C4-2B (cell line): Measurements from ENCODE around the gene BHLHE40.

Source experiments
- H3K27ac ChIP-seq: fragments of 450-650 bp; 2 replicates; pipeline ENCODE4 v1.5.1; 2017
- ZFX ChIP-seq: fragments of 450-650 bp; IDR thresholded peaks from 2 replicates; pipeline ENCODE4 v1.6.1; 2017
- TF ChIP-seq, protein P1 (sequence below): fragments of 450-650 bp; conservative IDR thresholded peaks from 2 replicates; pipeline ENCODE4 v1.5.1; 2017; ENCODE audit warnings: mild to moderate bottlenecking

Gene BHLHE40

DNA sequence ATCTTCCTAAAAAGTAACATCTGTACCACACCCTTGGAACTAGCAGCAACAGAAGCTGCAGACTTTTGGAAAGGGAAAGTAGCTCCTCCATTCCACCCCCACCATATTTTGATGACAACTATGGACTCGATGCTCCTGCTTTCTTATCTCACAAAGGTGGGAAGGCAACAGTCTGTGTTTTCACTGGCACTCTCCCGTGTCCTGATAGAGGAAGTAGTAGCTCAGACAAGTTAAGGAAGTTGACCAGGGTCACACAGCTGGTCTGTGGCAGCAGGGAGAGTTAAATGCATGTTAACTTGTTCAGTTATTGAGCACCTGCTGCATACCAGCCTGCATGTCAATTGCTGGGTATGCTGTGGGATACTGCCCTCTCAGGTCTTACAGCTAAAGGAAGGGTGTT is 33.1 kb downstream of the BHLHE40 start:
- no peak overlapping the region for H3K27ac ChIP-seq
- no peak for TF ChIP-seq ZFX

DNA sequence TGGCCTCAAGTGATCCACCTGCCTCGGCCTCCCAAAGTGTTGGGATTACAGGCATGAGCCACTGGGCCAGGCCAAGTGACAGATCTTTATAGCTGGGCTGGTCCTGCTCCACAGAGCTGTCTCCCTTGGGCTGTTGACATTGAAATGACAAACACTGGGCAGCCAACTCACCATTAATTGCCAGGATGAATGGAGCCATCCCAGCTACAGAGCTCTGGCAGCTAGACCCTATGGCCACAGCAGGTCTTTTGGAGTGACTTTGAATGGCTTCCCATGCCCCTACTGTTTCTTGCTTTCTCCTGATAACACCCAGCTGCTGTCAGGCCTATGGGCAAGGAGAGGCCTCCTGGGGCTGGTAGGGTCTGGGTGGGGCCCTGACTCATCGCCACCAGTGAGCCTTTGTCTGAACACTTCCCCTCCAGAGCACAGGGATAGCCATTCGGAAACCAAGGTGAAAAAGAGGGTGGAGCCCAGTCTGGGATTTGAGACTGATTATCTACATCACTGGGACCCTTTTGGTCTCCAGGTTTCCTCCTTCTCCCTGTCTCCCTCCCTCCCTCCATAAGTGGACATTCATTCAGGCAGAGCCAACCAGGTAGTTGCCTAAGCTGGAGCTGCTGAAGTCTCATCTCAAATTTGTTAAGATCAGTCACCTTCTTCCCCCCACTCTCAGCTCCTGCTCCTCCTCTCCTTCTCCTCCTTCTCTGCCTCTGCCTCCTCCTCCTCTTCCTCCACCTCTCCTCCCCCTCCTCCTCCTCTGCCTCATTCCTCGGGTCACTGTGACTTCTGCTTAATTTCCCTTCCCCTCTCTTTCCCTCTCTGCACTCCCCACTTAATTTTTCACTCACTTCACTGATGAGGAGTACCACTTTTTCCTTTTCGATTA is 34.0 kb downstream of the BHLHE40 start:
- TF ChIP-seq, protein P1, sequence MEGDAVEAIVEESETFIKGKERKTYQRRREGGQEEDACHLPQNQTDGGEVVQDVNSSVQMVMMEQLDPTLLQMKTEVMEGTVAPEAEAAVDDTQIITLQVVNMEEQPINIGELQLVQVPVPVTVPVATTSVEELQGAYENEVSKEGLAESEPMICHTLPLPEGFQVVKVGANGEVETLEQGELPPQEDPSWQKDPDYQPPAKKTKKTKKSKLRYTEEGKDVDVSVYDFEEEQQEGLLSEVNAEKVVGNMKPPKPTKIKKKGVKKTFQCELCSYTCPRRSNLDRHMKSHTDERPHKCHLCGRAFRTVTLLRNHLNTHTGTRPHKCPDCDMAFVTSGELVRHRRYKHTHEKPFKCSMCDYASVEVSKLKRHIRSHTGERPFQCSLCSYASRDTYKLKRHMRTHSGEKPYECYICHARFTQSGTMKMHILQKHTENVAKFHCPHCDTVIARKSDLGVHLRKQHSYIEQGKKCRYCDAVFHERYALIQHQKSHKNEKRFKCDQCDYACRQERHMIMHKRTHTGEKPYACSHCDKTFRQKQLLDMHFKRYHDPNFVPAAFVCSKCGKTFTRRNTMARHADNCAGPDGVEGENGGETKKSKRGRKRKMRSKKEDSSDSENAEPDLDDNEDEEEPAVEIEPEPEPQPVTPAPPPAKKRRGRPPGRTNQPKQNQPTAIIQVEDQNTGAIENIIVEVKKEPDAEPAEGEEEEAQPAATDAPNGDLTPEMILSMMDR: no peak
- TF ChIP-seq ZFX: no peak
- H3K27ac ChIP-seq: no peak overlapping the region

DNA sequence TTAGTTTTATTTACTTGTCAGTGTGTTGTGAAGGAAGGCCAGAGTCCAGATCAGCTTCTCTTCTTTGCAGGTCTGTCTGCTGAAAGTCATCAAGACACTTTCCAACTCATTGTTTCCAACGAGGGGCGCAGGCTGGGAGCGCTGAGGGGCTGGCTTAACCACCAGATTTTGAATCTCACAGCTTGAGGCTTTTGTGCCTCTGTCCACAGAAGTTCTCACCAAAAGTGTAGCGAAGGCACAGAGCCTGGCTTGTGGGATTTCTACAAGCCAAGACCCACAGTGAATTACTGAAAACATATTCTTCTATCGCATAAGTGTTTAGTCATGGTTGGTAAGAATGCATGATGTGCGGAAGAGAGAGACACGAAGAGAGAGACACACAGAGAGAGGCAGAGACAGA is 35.2 kb downstream of the BHLHE40 start:
- TF ChIP-seq ZFX: no peak
- TF ChIP-seq, protein P1: no peak
- no peak overlapping the region for H3K27ac ChIP-seq

DNA sequence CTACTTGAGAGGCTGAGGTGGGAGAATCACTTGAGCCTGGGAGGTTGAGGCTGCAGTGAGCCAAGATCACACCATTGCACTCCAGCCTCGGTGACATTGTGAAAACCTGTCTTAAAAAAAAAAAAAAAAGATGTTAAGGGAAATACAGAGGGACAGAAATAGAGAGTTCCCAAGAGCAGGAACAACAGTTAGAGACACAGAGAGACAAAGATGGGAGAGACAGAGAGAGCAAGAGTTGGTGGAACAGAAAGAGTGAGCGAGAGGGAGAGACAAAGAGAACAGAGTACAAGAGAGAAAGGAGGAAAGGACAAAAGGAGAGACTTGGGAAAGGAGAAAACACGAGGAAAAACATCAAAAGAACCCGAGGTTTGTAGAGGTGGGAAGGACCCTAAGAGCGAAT is 35.8 kb downstream of the BHLHE40 start:
- TF ChIP-seq, protein P1: no peak
- TF ChIP-seq ZFX: no peak
- H3K27ac ChIP-seq: no peak overlapping the region

DNA sequence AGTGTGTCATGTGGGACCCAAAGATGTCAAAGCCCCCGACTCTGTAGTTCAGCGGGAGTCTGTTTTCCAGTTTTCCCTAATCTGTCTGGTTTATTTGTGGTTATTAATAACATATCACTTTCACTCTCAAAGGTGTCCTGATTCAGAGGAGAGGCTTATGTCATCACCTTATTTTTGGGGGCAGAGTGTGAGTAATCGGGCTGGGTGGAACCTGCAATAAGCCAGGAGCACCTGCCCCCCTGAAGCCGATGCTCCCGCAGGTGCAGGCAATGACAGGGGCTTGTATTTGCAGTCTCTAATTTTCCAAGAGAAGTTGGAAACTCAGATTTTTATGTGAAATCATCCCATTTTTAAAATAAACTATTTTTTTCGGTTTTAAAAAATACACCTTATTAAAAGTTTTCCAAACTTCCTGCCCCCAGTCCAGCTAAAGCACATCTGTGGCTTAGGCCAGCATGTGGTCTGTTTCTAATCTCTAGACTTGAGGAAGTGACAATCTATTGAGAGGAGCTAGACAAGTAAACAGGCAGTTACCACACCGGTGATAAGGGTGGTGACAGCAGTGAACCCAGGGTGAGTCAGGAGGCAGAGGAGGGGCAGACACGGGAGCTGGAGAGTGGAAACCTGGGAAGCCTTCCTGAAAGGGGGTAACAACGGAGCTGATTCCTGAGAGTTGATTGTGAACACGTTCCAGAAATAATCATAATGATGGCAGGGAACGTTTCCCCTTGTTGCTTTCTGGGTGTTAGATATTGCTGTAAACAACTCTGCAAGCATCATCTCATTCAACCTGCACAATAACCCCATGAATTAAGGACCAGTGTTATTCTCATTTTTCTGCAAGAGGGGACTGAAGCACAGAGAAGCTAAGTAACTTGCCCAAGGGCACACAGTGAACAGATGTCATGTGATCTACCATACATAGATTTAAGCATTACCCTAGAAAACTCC is 37.2 kb downstream of the BHLHE40 start:
- TF ChIP-seq, protein P1: no peak
- TF ChIP-seq ZFX: no peak
- H3K27ac ChIP-seq: no peak overlapping the region

DNA sequence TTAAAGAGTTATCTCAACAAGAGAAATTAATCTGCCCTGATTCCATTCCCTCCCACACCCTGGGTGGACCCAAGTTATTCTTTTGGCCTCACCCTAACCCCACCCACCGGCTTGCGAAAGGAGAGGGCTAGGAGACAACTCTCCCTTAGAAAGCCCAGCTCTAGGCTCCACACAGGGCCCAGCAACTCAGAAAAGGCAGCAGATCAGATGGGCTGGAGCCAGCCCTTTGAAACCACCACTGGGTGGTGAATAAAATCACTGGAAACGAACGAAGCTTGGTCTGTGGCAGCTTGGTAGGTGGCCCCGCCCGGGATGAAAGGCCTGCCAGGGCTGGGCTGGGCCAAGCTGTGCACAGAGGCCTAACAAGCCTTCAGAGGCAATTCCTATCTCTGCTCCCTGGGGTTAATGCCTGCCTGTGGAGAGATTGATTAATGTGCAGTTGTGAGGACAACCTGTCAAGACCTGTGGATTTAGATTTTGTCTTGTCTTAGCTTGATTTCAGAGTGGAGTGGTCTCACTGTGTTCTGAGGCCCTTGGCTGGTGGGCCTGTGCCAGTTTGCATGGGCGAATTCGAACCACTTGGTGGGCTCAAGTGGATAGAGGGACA is 38.8 kb downstream of the BHLHE40 start:
- TF ChIP-seq, protein P1: no peak
- no peak for TF ChIP-seq ZFX

DNA sequence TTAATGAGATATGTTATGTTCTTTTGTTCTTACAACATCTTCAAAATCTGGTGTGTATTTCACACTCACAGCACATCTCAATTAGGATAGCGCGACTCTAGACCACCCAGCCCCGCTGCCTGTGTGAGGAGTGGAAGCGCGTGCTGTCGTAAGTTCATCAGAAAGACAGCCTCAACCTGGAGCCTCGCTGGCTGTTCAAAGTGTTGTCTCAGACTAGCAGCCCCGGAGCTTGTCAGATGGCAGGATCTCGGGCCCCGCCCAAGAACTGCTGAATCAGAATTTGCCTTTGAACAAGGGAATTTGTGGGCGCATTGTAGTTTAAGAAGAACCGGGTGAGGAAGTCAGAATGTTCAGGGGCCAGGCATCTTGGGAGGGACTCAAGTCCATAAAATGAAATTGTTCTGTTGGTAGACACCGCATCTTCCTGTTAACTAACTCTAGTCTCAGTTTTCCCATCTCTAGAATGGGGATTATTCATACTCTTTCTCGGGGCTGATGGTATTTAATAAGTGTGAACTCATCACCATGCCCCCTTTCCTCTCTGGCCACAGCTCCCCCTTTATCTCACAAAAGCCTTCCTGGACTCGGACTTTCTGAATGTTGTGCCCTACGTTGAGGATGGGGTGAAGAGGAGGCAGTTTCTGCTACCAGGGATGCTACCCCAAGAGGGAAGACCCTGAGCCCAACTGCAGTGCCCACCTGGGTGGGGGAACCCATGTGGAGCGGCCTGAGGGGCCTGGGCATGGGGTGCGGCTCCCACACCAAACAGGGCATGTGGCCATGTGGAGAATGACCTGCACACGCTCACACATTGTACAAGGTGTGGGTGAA is 40.4 kb downstream of the BHLHE40 start:
- no peak overlapping the region for H3K27ac ChIP-seq
- TF ChIP-seq, protein P1: no peak
- TF ChIP-seq ZFX: no peak

More for the DNA sequence above, 38.8 kb downstream of the BHLHE40 start:
- no peak overlapping the region for H3K27ac ChIP-seq
